Keratinocyte (primary cell): ENCODE measurements around the gene TK2. TPM values are rescaled to one million over a fixed set of nuclear protein-coding genes. Genes with fewer than 3 reads are reported as not detected.

Experiments used
- DNase-seq: peaks from one replicate; pipeline ENCODE4 v3.0.0-alpha.2; 2011; ENCODE audit warnings: low read depth, missing footprints, low spot score
- FAIRE-seq: peaks from 2 replicates; lab custom pipeline; 2011; peaks lifted over from hg19 to GRCh38; lab: Jason Lieb, UNC
- H2AFZ ChIP-seq: 2 replicates; pipeline ENCODE4 v1.6.0; 2012; ENCODE audit warnings: low read length, control low read depth, inconsistent platforms; ENCODE audit not compliant: control insufficient read depth
- H3K27ac ChIP-seq: 2 replicates; pipeline ENCODE4 v1.5.1; 2011; ENCODE audit warnings: low read length; ENCODE audit not compliant: control insufficient read depth, insufficient read depth
- H3K27me3 ChIP-seq: 3 replicates; pipeline ENCODE4 v1.6.0; 2011; ENCODE audit warnings: low read length; ENCODE audit not compliant: control insufficient read depth, insufficient read depth; ENCODE audit errors: extremely low read depth
- H3K36me3 ChIP-seq, 2 experiments: 2 replicates in 1 of 2; 3 replicates in 1 of 2; pipeline ENCODE4 v1.5.1; 2011; ENCODE audit warnings: low read length in 2 of 2, mild to moderate bottlenecking in 1 of 2; ENCODE audit not compliant: control insufficient read depth in 2 of 2, insufficient read depth in 2 of 2; ENCODE audit errors: extremely low read depth in 1 of 2
- H3K4me1 ChIP-seq: 3 replicates; pipeline ENCODE4 v1.5.1; 2011; ENCODE audit warnings: low read length; ENCODE audit not compliant: control insufficient read depth, insufficient read depth; ENCODE audit errors: extremely low read depth
- H3K4me2 ChIP-seq: 3 replicates; pipeline ENCODE4 v1.6.0; 2011; ENCODE audit warnings: low read depth, low read length; ENCODE audit not compliant: control insufficient read depth, insufficient read depth; ENCODE audit errors: extremely low read depth
- H3K4me3 ChIP-seq, 3 experiments: fragments of 200-600 bp in 1 of 3; sonication (generic) in 1 of 3; 2 replicates in 2 of 3; 3 replicates in 1 of 3; pipeline ENCODE4 v1.5.1; 2011 to 2016; ENCODE audit warnings: low read length in 3 of 3, mild to moderate bottlenecking in 3 of 3, control low read depth in 2 of 3, inconsistent platforms in 1 of 3, low read depth in 1 of 3, mixed read lengths in 1 of 3, mixed run types in 1 of 3, moderate library complexity in 1 of 3; ENCODE audit not compliant: control insufficient read depth in 2 of 3, insufficient read depth in 2 of 3; ENCODE audit errors: extremely low read depth in 1 of 3
- H3K79me2 ChIP-seq: 2 replicates; pipeline ENCODE4 v1.6.0; 2012; ENCODE audit warnings: low read length; ENCODE audit not compliant: control insufficient read depth, insufficient read depth
- H3K9ac ChIP-seq: 3 replicates; pipeline ENCODE4 v1.6.0; 2011; ENCODE audit warnings: low read length; ENCODE audit not compliant: control insufficient read depth, insufficient read depth; ENCODE audit errors: extremely low read depth
- H3K9me1 ChIP-seq: 3 replicates; pipeline ENCODE4 v1.6.0; 2011; ENCODE audit warnings: low read length; ENCODE audit not compliant: control insufficient read depth, insufficient read depth; ENCODE audit errors: extremely low read depth
- H3K9me3 ChIP-seq: 2 replicates; pipeline ENCODE4 v1.5.1; 2012; ENCODE audit warnings: low read depth, low read length; ENCODE audit not compliant: control insufficient read depth
- H4K20me1 ChIP-seq: 3 replicates; pipeline ENCODE4 v1.6.0; 2011; ENCODE audit warnings: low read length; ENCODE audit not compliant: control insufficient read depth, insufficient read depth; ENCODE audit errors: extremely low read depth
- EZH2 ChIP-seq: IDR thresholded peaks from one replicate; pipeline ENCODE4 v1.6.1; 2012; ENCODE audit warnings: inconsistent platforms, mild to moderate bottlenecking, low read length, moderate library complexity
- dilution Hi-C: fragments of 300-500 bp; cut with MboI; formaldehyde crosslinking; loops from one replicate; pipeline ENCODE4 v1.7.0; 2020; ENCODE audit warnings: low sequenced_read_pairs; ENCODE audit not compliant: extremely low pct_ligation_motif_present
- polyA plus RNA-seq, 5 experiments: library from polyadenylated mRNA; depleted of rRNA in 3 of 5; stranded (reverse) in 3 of 5; stranded (forward) in 1 of 5; unstranded in 1 of 5; fragments of >200 nt; gene quantifications; 1 replicate in 1 of 5; 2 replicates in 3 of 5; 3 replicates in 1 of 5; pipeline versions ENCODE4 v1.2.1 to v1.2.3, GENCODE V29; 2011 to 2012; ENCODE audit warnings: missing spikeins in 2 of 5, low read depth in 1 of 5, low replicate concordance in 1 of 5
- TF ChIP-seq, protein P1 (sequence below), 3 experiments: IDR thresholded peaks in 1 of 3; conservative IDR thresholded peaks in 1 of 3; optimal IDR thresholded peaks in 1 of 3; 2 replicates in 2 of 3; 3 replicates in 1 of 3; pipeline versions ENCODE3 to v1.5.1; 2011; ENCODE audit warnings: low read length in 3 of 3, mild to moderate bottlenecking in 3 of 3, moderate library complexity in 2 of 3, control low read depth in 1 of 3, inconsistent platforms in 1 of 3; ENCODE audit not compliant: insufficient read depth in 2 of 3; ENCODE audit errors: extremely low read depth in 1 of 3

The TK2 gene
- polyA plus RNA-seq, 1 donor (not counting 4 experiments of a cell fraction or from before 2014, with no cell fraction given) = 19.7 TPM

DNA sequence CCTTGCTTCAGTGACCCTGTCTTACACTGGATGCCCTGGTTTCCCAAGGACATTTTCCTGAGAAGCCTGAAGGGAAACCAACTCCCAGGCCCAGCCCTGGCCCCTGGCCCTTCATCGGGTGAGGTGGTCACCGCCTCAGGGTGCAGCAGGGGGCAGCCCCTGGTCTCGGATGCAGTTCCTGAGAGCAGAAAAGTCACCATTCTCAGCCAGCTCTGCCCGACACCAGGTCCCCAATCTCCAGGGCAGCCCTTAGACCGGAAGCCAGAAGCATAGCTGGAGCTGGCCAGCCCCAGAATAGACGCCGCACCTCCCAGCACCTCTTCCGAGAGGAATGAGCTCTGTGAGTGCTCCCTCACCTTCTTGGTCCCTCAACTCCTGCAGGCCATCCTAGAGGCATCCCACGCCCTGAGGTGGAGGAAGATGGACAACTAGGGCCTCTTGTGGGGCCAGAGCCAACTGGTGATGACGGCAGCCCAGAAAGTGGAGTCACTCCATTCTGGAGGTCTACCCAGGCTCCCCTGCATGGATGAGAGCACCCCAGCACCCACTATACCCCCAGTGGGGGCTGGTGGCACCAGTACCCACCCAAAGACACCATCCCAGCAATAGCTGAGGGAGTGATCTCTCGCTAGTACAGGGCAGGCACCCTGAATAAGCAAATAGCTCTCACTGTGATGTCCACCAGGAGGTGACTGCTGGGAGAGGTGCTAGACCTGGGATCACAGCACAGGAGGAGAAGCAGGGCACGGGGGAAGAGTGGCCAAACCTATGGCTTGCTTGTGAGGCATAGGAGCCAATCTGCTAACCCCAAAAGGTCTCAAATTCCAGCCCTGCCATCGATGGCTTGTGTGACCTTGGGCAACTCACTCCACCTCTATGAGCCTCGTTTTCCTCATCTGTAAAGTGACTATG lies 56.2 kb downstream of the TK2 start:
- no peak for FAIRE-seq
- H3K4me1 ChIP-seq = no peaks in the 10 kb centered on the region
- no peak for DNase-seq
- H3K9me1 ChIP-seq = no peaks in the 10 kb centered on the region
- dilution Hi-C loops = no loop called here
- no peak for TF ChIP-seq EZH2
- TF ChIP-seq, protein P1, sequence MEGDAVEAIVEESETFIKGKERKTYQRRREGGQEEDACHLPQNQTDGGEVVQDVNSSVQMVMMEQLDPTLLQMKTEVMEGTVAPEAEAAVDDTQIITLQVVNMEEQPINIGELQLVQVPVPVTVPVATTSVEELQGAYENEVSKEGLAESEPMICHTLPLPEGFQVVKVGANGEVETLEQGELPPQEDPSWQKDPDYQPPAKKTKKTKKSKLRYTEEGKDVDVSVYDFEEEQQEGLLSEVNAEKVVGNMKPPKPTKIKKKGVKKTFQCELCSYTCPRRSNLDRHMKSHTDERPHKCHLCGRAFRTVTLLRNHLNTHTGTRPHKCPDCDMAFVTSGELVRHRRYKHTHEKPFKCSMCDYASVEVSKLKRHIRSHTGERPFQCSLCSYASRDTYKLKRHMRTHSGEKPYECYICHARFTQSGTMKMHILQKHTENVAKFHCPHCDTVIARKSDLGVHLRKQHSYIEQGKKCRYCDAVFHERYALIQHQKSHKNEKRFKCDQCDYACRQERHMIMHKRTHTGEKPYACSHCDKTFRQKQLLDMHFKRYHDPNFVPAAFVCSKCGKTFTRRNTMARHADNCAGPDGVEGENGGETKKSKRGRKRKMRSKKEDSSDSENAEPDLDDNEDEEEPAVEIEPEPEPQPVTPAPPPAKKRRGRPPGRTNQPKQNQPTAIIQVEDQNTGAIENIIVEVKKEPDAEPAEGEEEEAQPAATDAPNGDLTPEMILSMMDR (optimal IDR thresholded peaks at IDR 0.05 in 1 of 3, IDR thresholded peaks at IDR 0.05 in 1 of 3, conservative IDR thresholded peaks at IDR 0.05 in 1 of 3; ENCODE audit: extremely low read depth in 1 of 3, insufficient read depth in 2 of 3, low read length in 3 of 3) = no peak
- no peak overlapping the region for H3K4me3 ChIP-seq
- H3K27me3 ChIP-seq = peaks cover 3% of the 10 kb centered on the region
- H3K36me3 ChIP-seq = no peaks in the 10 kb centered on the region
- H3K4me2 ChIP-seq = no peak overlapping the region
- no peak overlapping the region for H2AFZ ChIP-seq
- H3K9me3 ChIP-seq = no peaks in the 10 kb centered on the region
- H3K9ac ChIP-seq = no peak overlapping the region
- no peaks in the 10 kb centered on the region for H4K20me1 ChIP-seq
- no peaks in the 10 kb centered on the region for H3K79me2 ChIP-seq
- no peak overlapping the region for H3K27ac ChIP-seq

DNA sequence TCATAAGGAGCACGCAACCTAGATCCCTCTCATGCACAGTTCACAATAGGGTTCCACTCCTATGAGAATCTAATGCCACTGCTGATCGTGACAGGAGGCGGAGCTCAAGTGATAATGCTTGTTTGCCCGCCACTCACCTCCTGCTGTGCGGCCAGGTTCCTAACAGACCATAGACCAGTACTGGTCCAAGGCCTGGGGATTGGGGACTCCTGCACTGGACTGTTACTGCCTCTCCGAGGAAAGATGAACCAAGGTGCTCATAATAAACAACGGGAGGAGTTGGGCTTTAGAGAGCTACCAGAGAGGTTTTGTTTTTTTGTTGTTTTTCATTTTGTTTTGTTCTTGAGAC lies 58.2 kb downstream of the TK2 start:
- dilution Hi-C loops = no loop called here
- H4K20me1 ChIP-seq = no peaks in the 10 kb centered on the region
- TF ChIP-seq, protein P1 (optimal IDR thresholded peaks at IDR 0.05 in 1 of 3, IDR thresholded peaks at IDR 0.05 in 1 of 3, conservative IDR thresholded peaks at IDR 0.05 in 1 of 3; ENCODE audit: extremely low read depth in 1 of 3, insufficient read depth in 2 of 3, low read length in 3 of 3) = no peak
- TF ChIP-seq EZH2 = no peak
- H3K36me3 ChIP-seq = no peaks in the 10 kb centered on the region
- H2AFZ ChIP-seq = no peak overlapping the region
- FAIRE-seq (no peak), DNase-seq (no peak)
- H3K9me3 ChIP-seq = no peaks in the 10 kb centered on the region
- H3K79me2 ChIP-seq = no peaks in the 10 kb centered on the region
- no peak overlapping the region for H3K9ac ChIP-seq
- no peak overlapping the region for H3K4me2 ChIP-seq
- H3K27ac ChIP-seq = no peak overlapping the region
- H3K4me3 ChIP-seq = no peak overlapping the region
- peaks cover 3% of the 10 kb centered on the region for H3K27me3 ChIP-seq
- peaks cover 3% of the 10 kb centered on the region for H3K4me1 ChIP-seq
- no peaks in the 10 kb centered on the region for H3K9me1 ChIP-seq
